SIG-M5 (cell line): ENCODE data around the gene PROX2.

ENCODE experiments used
- DNase-seq: peaks from one replicate; lab custom pipeline; 2025; lab: John Stamatoyannopoulos, UW

Gene PROX2

DNA sequence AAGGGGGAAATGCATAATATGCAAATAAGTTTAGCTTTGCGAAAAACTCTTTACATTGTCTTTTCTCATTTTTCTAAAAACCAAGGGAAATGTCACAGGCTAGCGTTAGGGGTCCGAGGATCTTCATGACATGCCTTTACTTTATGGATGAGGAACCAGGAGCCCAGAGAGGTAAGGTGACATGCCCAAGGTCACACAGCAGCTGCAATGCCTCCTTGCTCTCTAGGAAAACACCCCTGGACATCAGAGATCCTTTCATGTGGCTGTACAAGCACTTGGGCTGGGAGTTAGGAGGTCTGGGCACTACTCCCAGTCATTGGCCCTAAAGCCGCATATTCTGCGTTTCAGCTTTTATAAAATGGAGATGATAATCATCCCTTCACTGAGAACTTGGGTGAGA, 741 bp downstream of the PROX2 start:
- DNase-seq = no peak

DNA sequence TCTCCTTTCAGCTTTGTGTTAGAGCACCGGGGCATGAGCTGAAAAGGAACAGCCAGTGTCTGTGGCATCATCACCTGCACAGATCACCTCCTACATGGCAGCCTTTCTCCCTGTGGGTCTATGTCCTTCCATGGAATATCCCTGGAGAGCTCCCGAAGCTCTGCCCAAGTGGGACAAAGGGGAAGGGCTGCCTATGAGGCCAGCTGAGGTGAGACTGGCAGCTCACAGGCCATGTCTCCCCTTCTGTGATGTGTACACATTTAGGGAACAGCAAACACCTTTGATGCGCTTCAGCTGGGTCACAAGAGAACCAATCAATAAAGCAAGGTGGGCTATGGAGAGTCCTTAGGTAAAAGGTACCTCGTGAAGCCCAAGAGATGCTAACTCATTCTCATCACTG, 4.1 kb downstream of the PROX2 start:
- DNase-seq = no peak

DNA sequence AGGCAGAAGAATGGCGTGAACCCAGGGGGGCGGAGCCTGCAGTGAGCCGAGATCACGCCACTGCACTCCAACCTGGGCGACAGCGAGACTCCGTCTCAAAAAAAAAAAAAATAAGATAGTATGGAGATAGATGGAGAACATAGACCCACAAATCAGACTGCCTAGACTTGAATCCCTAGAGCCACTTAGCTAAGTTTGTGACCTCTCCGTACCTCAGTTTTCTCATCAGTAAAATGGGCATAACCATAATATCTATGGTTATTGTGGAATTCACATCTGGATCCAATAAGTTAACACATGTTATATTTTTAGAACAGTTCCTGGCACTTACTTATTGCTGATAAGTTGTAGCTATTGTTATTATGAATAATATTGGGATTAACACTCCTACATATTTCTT, 7.2 kb downstream of the PROX2 start:
- no peak for DNase-seq

DNA sequence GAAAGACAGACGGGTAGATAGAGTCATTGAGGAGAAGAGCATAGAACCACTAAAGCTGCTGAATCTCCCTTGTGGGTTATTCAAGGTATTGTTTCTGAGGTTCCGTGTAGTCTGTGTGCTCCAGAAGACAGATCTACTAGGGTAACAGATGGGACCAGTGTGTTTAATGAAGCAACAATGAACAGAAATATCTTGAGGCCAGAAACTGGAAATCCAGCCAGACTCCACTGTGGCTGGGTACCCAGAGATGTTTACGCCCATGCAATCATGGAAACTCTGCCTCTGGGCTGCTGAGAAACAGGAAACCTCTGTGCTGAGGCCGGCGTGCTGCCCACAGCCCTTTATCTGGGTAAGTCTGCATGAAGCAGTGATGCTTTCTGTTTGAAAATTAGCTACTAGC, 8.3 kb downstream of the PROX2 start:
- DNase-seq = no peak

DNA sequence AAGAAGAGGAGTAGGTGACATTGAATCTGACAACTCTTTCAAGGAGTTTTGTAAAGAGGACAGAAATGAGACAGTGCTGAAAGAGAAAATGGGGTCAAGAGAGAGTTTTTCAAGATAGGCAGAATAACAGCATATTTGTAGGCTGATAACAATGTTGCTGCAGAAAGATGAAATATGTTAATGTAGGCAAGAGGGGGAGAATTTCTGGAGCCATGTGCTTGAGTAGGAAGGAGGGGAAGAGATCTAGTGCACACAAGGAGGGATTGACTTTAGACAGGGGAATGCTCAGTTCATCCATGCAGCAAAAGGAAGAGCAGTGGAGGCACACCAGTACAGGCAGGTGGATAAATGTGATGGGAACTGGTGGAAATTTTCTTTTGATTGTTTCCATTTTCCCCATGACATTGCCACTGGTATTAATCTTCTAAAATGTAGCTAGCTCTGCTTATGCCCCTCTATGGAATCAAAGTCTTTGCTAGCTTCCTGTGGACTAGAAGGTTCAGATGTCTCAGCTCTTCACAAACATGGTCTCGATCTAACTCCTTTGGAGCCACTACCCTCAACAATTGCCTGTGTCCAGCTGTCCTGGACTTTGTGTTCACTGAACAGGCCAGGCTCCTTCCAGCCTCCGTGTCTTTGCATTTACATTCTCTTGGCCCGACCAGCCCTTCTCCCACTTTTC, 9.1 kb downstream of the PROX2 start:
- DNase-seq = no peak

DNA sequence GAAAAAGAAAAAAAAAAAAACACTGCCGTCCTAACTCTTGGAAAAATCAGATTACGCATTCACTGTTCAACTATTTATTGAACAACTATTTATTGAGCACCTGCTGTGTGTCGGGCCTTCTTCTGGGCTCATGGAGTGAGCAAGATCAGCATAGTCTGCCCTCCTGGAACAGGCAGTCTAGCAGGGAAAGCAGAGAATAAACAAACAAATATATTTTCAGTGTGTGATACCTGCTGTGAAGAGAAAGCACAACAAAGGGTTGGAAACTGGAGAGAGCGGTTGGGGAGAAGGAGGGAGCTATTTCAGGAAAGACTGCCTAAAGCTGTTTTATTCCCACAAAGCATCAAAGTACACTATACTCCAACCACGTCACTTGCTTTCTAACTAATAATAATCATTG, 10.8 kb downstream of the PROX2 start:
- DNase-seq = no peak

DNA sequence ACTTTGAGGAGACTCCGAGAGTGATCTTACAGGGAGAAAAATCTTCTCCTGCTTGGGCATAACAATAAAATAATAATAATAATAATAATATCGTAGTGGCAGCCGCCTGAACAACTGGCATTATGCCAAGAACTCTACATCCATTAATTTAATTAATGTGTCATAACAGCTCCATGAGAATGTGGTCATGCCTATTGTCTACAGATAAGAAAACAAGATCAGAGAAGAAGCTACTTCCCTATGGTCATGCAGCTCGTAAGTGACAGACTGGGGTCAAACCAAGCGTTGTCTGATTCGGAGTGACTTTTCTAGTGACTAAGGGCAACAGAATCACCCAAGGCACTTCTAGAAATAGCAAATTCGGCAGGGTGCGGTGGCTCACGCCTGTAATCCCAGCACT, 11.7 kb downstream of the PROX2 start:
- DNase-seq = no peak

DNA sequence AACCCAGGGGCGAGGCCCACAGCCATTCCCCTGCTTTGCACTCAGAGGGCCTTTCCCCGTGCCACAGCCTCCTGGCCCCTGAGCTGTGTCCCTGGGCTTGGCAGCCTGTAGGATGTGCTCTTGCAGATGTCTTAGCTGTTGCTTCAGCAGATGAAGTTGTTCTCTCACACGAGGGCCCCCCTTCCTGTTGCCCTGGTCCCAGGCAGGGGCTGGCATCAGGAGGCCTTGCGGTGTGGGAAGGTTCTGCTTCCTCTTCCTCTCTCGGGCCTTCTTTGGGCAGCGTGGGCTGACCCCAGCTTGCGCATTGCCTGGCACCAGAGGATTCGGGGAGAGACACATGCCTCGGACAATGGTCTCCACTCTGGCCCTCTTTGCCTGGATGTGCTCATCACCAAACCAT, 12.7 kb downstream of the PROX2 start:
- DNase-seq = no peak

DNA sequence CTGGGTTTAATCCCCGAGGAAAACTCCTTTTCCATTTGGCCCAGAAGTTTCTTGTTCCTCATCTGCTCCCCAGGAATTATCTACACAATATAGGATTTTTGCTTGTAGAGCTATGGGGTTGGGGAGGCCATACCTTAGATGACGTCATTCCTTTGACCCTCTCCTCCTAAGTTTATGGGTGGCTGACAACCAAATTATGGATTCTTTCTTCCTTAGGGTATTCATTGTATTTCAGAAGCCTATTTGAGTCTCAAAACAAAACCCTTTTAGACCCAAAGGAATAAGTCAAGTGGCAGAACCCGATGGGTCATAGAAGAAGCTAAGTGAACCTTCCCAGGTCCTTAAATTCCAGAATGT, 14.2 kb downstream of the PROX2 start:
- no peak for DNase-seq

DNA sequence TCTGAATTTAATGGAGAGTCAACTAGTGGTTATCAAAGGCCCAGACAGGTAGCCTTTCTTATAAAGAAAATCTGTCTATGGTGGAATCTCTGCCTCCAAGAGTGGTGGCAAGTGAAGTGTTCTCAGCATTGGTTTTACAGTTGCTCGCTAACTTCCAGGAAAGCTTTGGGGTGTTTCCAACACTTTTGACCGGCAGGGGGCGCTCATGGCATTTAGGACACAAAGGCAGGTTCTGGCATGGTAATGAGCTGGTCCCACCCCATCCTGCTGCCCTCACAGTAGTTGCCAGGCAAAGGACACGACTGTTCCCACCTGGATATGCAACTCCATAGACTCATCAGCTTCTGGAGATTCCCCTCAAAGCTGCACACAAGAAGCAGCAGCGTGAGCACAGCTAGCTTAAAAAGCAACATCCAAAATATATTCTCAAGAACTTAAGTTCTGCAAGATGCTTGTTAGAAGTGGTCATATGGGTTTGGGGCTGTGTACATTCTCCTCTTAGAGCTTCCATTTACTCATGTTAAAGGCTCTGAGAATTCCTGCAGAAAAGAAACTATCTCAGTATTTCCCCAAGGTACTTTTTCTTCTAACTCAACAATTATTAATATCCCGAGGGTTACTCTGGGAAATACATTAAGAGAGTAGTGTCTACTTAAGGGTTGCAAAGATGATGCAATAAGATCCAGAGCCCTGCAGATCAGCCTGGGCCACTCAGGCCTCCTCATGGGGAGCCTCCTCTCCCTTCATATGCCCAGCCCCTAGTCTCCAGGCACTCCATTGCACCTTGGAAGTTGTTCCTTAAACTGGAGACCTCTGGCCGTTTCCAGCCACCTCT, 14.8 kb downstream of the PROX2 start:
- DNase-seq = no peak

DNA sequence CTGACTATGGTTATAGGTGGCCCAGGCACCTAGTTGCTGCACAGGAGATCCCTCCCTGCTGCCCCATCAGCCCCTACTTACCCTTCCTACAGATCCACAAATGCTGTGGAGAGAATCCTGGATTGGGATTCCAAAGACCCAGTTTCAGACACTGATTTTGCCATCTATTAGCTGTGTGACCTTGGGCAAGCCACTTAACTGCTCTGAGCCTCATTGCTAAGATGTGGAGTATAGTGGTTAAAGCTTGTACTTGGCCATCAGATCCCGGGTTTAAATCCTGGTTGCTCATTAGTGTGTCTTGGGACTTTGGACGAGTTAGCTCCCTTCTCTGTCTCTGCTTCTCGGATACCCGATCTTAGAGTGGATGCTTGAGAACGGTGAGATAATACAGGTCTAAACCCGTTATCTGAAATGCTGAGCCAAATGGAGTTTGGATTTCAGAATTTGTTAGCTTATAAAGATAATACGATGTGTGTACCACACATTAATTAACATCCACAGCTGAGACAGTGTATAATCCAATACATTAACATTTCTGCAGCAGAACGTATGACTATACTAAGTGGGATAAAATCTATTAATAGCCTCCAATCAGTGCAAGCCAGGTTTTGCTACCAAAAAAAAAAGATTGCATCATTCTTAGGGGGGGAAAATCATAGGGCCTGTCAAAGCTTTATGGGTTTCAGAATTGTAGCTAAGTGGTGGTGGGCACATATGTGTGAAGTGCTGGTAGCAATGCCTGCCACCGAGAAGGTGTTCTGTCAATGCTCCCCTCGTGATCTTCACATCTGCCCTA, 16.0 kb downstream of the PROX2 start:
- DNase-seq = no peak

DNA sequence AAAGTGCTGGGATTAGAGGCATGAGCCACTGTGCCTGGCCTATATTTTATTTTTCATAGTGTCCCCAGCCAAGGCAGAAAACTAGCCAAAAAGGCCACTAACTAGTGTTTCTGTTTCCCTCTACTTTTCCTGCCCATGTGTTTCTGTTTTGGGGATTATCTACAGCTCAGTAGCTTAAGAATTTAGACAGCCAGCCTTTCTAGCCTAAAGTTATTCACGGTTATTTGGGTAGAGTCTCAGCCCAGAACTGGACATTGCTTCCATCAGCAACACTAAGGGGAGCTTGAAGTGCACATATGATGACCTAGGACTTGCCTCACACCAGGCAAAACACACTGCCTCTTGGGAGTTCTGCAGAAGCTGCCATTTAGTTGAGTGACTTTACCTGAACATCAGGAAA, 17.9 kb downstream of the PROX2 start:
- no peak for DNase-seq

DNA sequence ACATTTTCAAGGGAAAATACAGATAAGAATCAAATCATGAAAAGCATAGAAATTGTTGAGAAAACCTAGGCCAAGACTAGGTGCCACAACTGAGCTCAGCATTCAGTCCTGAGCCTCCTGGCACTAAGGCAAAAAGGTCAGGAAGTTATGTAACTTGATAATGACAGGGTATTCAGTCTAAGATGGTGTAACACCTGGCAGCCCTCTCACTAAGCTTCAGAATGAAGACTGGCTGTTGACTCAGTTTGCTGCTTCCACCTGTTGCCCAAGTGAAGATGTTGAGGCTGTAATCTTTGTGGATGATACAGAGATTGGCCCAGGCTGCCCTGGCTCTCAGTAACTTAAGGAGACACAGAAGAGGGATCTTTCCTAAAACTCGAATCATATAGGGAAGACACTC, 19.6 kb downstream of the PROX2 start:
- DNase-seq = no peak

DNA sequence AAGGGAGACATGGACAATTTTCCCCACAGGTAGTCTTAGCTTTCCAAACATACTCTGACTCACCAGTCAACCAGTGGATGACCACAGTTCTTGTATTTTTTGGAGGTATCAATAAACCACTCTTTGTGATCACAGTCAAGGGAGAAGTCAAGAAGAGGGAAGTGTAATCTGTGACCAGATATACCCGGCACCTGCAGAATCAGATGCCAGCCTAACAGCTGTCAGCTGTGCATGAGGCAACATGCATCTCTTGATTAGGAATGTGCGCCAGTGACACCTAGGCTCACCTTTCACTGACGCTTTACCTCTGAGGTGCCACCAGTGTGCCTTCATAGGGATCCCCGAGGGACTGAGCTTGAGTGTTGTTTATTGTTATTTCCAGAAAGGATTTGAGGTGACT, 20.0 kb downstream of the PROX2 start:
- no peak for DNase-seq

DNA sequence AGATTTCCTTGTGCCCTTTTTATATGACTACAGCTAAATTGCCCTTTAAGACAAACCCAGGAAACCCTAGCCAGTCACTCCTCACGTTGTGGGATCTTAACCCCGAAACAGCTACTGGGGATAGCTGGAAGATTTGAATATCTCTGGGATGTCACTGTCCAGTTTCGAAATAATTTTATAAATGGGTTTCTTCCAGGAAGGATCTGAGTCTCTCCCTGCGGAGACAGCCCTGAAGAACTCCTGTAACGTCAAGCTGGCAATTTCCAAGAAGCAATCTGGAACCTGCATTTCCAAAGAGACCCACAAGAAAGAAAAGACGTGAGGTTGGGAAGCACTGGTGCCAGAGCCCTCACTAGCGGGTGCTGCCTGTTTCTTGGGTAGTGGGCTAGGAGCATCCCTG, 20.9 kb downstream of the PROX2 start:
- no peak for DNase-seq

DNA sequence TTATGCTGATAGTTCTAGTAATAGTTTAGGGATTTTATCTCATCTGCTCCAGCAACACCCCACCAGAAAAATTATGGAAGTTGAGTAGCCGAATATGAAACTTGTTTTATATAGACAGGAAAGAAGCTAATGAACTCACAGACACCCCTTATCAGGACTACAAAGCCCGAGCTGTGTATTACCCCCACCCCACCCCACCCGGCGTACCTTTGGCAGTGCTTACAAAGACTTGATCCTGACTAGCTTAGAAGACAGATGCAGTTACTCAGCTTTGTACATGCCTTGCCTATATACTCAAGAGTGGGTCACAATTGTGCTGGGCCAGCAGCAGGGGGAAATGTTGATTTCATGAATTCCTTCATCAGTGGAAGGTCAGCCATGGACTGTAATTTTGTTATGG, 22.4 kb downstream of the PROX2 start:
- no peak for DNase-seq

DNA sequence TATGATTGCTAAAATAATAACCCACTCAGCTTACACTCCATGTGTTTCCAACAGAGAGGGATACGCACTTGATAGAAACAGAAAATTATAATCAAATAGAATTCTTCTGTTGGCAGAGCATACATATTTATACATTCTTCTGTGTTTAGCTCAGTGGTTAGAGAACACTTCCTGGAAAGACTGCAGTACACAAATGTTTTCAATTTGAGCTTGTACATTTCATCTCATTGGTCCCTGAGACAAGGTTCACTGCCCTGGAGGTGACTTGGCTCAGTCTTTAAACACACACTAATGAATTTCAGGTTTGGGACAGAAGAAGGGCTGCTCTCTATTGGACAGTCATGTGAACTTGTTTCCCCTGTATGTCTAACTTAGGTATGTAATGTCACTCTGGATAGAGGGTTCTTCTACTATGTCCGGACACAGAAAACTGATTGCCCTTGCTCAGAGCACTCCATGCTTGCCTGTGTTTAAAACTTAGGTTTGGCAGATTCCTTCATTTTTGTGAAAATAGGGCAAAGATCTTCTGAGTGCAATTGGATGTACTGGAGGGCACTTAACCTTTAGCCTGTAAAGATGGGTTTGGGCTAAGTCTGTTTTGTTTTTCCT, 22.9 kb downstream of the PROX2 start:
- no peak for DNase-seq

DNA sequence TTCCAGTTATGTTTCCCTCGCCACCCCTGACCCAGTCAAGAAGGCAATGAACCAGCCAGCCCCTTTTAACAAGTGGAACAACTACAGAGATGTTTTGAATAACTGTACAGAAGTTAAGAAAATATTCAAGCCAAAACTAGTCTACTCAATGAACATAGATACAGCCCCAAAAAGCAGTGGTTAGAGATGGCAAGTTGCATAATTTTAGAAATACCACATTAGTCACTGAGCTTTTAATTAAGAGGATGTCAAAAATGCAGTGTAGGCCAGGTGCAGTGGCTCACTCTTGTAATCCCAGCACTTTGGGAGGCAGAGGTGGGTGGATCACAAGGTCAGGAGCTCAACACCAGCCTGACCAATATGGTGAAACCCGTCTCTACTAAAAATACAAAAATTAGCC, 27.2 kb downstream of the PROX2 start:
- no peak for DNase-seq

DNA sequence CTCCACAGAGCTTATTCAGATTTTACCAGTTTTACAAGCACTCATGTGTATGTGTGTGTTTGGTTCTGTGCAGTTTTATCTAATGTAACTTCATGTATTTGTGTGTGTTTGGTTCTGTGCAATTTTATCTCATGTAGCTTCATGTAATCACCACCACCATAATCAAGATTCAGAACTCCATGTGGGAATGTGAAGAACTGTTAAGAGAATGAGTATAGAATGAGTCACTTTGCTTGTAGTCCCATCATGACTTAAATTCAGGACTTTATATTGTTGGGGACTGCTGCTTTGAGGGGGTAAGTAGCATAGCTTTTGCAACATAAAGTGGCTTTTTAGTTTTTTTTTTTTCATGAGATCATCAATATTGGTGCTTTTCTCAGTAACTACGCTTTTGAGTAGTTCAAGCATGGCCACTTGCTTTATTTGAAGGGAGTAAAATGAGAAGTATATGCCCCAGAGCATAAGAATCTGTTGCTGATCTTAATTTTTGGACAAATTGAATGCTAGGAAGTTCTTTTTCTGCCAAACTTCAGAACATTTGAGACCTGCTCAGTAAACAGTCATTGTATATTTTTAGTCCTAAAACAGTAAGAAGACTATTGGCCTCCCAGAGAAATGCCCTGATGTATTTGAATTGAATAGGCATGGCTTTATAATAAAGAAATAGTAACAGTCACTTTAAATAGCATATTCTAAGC, 28.8 kb downstream of the PROX2 start:
- DNase-seq = no peak

DNA sequence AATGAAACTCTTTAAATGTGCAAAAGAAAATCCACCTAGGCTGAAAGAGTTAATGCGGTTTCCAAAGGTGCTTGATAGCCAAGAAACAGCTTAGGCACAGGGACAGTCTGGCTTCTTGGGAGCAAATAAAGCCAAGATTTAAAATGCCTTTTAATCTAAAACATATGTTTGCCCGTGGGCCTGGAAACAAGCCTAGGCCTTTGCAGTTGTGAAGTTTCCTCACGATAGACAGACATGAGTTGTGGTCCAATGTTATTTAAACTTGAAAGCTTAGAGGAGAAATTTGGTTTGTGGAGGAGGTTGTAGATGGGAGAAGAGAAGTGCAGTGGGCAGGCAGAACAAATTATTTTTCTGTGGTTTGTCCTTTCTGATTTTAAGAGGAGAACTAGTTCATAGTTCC, 29.8 kb downstream of the PROX2 start:
- DNase-seq = no peak

DNA sequence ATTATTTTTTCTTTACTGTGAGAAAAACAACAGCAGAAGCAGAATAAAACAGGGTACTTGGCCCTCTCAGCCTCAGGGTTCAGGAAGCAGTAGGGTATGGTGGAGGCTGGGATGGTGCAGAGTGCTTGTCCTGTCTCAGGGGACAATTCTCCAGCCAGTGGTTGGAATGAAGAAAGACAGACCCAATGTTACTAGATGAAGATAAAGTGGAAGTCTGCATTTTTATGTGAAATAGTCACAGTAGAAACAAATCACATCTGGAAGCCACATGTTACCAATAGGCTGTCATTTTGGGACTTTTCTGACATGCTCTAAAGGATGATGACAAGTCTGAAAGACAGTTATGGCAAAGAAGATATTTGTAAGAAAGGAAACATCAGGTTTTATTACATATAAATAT, 32.3 kb downstream of the PROX2 start:
- DNase-seq = no peak
